Left colon (tissue), 2 donors: ENCODE measurements around the gene AAR2. TPM values are rescaled to one million over a fixed set of nuclear protein-coding genes. Genes with fewer than 3 reads are reported as not detected.

ENCODE experiments used
- ATAC-seq: fragments of 200-7000 bp; cut with Tn5 transposase; one replicate; pipeline ENCODE4 v1.9.1; 2020; ENCODE audit warnings: mild to moderate bottlenecking, moderate library complexity
- DNase-seq, 2 donors: peaks; one replicate each; pipeline ENCODE4 v3.0.0-alpha.2; 2020
- intact Hi-C, 2 donors: fragments of 100-400 bp; cut with DNase I in 1 of 2; cut with micrococcal nuclease in 1 of 2; formaldehyde crosslinking; loops; one replicate each; pipeline versions ENCODE4 v1.11.2 to v1.14.0; 2022; cut with DNase I, micrococcal nuclease
- total RNA-seq, 2 donors: library from RNA; stranded (reverse); fragmentation: NEBNext Ultra II Directional; extraction: Animal tissue kit (Norgen Biotek cat#: 25700); gene quantifications; one replicate each; pipeline ENCODE4 v1.2.1, GENCODE V29; 2021
- donor health status: DM: no; HTN: no; CAD: no.
- donor health status: DM: yes; HTN: yes; CAD: no.

AAR2 gene
- total RNA-seq, 2 donors from 2014 or later: 16.7 to 19.3 TPM

- intact Hi-C loops: no loop called here
- ATAC-seq (no peak), DNase-seq (no peak)
These were observed 20.5 kb upstream of the AAR2 start for GRCh38 chr20:36215778-36216177.

GRCh38 chr20:36216314-36217025 lies 19.8 kb upstream of the AAR2 start:
- DNase-seq (no peak), ATAC-seq (no peak)
- intact Hi-C loops: no loop called here

GRCh38 chr20:36217226-36217625 lies 19.1 kb upstream of the AAR2 start:
- peak; percentile 48 for ATAC-seq
- DNase-seq: no peak
- intact Hi-C loops: no loop called here

GRCh38 chr20:36218380-36219064 lies 17.8 kb upstream of the AAR2 start:
- intact Hi-C loops: no loop called here
- DNase-seq (no peak), ATAC-seq (no peak)

- no peak for ATAC-seq
- no peak for DNase-seq
- intact Hi-C loops: no loop called here
These were observed 16.5 kb upstream of the AAR2 start for GRCh38 chr20:36219671-36220220.

- intact Hi-C loops: no loop called here
- no peak for DNase-seq
- ATAC-seq: no peak
These were observed 10.6 kb upstream of the AAR2 start for GRCh38 chr20:36225666-36226065.

- DNase-seq (no peak), ATAC-seq (no peak)
- intact Hi-C loops: no loop called here
These were observed 7.5 kb upstream of the AAR2 start for GRCh38 chr20:36228770-36229169.

GRCh38 chr20:36230019-36230418 lies 6.3 kb upstream of the AAR2 start:
- DNase-seq (no peak), ATAC-seq (no peak)
- intact Hi-C loops: no loop called here

GRCh38 chr20:36231331-36231730 lies 4.9 kb upstream of the AAR2 start:
- ATAC-seq (no peak), DNase-seq (no peak)
- intact Hi-C loops: no loop called here

GRCh38 chr20:36234771-36235320 lies 1.4 kb upstream of the AAR2 start:
- DNase-seq: no peak
- intact Hi-C loops: no loop called here
- ATAC-seq: no peak

- intact Hi-C loops: no loop called here
- ATAC-seq (peak; percentile 33), DNase-seq (no peak)
These were observed 476 bp downstream of the AAR2 start for GRCh38 chr20:36236786-36237121.

- intact Hi-C loops: no loop called here
- DNase-seq: no peak
These were observed 1.2 kb downstream of the AAR2 start for GRCh38 chr20:36237477-36237876.

GRCh38 chr20:36238153-36238552 lies 1.9 kb downstream of the AAR2 start:
- intact Hi-C loops: no loop called here
- ATAC-seq: no peak
- DNase-seq: no peak

More at GRCh38 chr20:36237477-36237876, 1.2 kb downstream of the AAR2 start:
- ATAC-seq: no peak

- no peak for ATAC-seq
- no peak for DNase-seq
- intact Hi-C loops: no loop called here
These were observed 2.5 kb downstream of the AAR2 start for GRCh38 chr20:36238760-36239159.

GRCh38 chr20:36240076-36240475 lies 3.8 kb downstream of the AAR2 start:
- ATAC-seq: no peak
- DNase-seq: no peak
- intact Hi-C loops: no loop called here

- DNase-seq: no peak
These were observed 5.4 kb downstream of the AAR2 start for GRCh38 chr20:36241678-36242077.

GRCh38 chr20:36243726-36244125 lies 7.4 kb downstream of the AAR2 start:
- DNase-seq (no peak), ATAC-seq (no peak)
- intact Hi-C loops: no loop called here

More at GRCh38 chr20:36241678-36242077, 5.4 kb downstream of the AAR2 start:
- ATAC-seq: no peak
- intact Hi-C loops: no loop called here

- ATAC-seq (no peak), DNase-seq (no peak)
- intact Hi-C loops: no loop called here
These were observed 10.1 kb downstream of the AAR2 start for GRCh38 chr20:36246401-36246800.

GRCh38 chr20:36248836-36249235 lies 12.6 kb downstream of the AAR2 start:
- intact Hi-C loops: no loop called here
- no peak for ATAC-seq
- DNase-seq: no peak

GRCh38 chr20:36249450-36249849 lies 13.2 kb downstream of the AAR2 start:
- intact Hi-C loops: no loop called here
- no peak for ATAC-seq

More at GRCh38 chr20:36249450-36249849, 13.2 kb downstream of the AAR2 start:
- no peak for DNase-seq
